ENCODE data around the gene ANKRD39.

ANKRD39 gene

GRCh38 chr2:96887493-96888012, 29.7 kb upstream of the ANKRD39 start:
- DNase-seq = no peak

GRCh38 chr2:96885432-96886347, 27.9 kb upstream of the ANKRD39 start:
- DNase-seq = no peak

GRCh38 chr2:96884299-96885094, 26.7 kb upstream of the ANKRD39 start:
- no peak for DNase-seq

- DNase-seq = no peak
Measured at GRCh38 chr2:96883306-96883705, 25.5 kb upstream of the ANKRD39 start.

- no peak for DNase-seq
Measured at GRCh38 chr2:96882906-96883305, 25.1 kb upstream of the ANKRD39 start.

GRCh38 chr2:96882230-96882629, 24.4 kb upstream of the ANKRD39 start:
- DNase-seq = no peak

GRCh38 chr2:96881349-96882195, 23.8 kb upstream of the ANKRD39 start:
- DNase-seq = no peak

GRCh38 chr2:96880891-96881273, 23.1 kb upstream of the ANKRD39 start:
- DNase-seq = no peak

GRCh38 chr2:96879545-96880040, 21.8 kb upstream of the ANKRD39 start:
- DNase-seq = no peak

GRCh38 chr2:96878796-96879544, 21.2 kb upstream of the ANKRD39 start:
- no peak for DNase-seq

- no peak for DNase-seq
Measured at GRCh38 chr2:96878171-96878570, 20.4 kb upstream of the ANKRD39 start.

GRCh38 chr2:96877631-96878092, 19.8 kb upstream of the ANKRD39 start:
- DNase-seq = no peak

GRCh38 chr2:96877042-96877451, 19.2 kb upstream of the ANKRD39 start:
- no peak for DNase-seq

GRCh38 chr2:96876269-96877041, 18.6 kb upstream of the ANKRD39 start:
- DNase-seq = no peak

GRCh38 chr2:96875498-96876268, 17.9 kb upstream of the ANKRD39 start:
- DNase-seq = no peak

GRCh38 chr2:96874198-96874831, 16.5 kb upstream of the ANKRD39 start:
- no peak for DNase-seq

GRCh38 chr2:96873651-96874096, 15.9 kb upstream of the ANKRD39 start:
- DNase-seq = no peak

GRCh38 chr2:96872591-96873349, 15.0 kb upstream of the ANKRD39 start:
- DNase-seq = no peak
